WERI-Rb-1 (cell line): ENCODE measurements around the gene ATP8A2.
A peak's percentile ranks its signal among the peaks of the same experiment; 100 is the strongest.

ENCODE experiments used
- DNase-seq: peaks from one replicate; pipeline ENCODE4 v3.0.0-alpha.2; 2020
- H3K27ac ChIP-seq: fragments of 250-450 bp; sonication (Bioruptor Pico); 2 replicates; pipeline ENCODE4 v1.5.1; 2020; ENCODE audit warnings: mild to moderate bottlenecking, moderate library complexity
- H3K27me3 ChIP-seq: fragments of 250-450 bp; sonication (Bioruptor Pico); 2 replicates; pipeline ENCODE4 v1.5.1; 2021; ENCODE audit warnings: mild to moderate bottlenecking, low read depth, moderate library complexity; ENCODE audit not compliant: insufficient read depth, severe bottlenecking
- H3K36me3 ChIP-seq: fragments of 250-450 bp; sonication (Bioruptor Pico); 2 replicates; pipeline ENCODE4 v1.5.1; 2020; ENCODE audit warnings: mild to moderate bottlenecking, moderate library complexity
- H3K4me3 ChIP-seq: 2 replicates; pipeline ENCODE4 v1.5.1; 2011; ENCODE audit warnings: low read depth, mild to moderate bottlenecking, control low read depth, low read length
- H3K9me3 ChIP-seq: fragments of 250-450 bp; sonication (Bioruptor Pico); 2 replicates; pipeline ENCODE4 v1.5.1; 2021; ENCODE audit warnings: mild to moderate bottlenecking, moderate library complexity; ENCODE audit not compliant: severe bottlenecking
- TF ChIP-seq, protein P1 (sequence below): IDR thresholded peaks from 2 replicates; pipeline ENCODE4 v1.5.1; 2011; ENCODE audit warnings: low read depth, mild to moderate bottlenecking, control low read depth, inconsistent platforms, low read length

ATP8A2 gene

DNA sequence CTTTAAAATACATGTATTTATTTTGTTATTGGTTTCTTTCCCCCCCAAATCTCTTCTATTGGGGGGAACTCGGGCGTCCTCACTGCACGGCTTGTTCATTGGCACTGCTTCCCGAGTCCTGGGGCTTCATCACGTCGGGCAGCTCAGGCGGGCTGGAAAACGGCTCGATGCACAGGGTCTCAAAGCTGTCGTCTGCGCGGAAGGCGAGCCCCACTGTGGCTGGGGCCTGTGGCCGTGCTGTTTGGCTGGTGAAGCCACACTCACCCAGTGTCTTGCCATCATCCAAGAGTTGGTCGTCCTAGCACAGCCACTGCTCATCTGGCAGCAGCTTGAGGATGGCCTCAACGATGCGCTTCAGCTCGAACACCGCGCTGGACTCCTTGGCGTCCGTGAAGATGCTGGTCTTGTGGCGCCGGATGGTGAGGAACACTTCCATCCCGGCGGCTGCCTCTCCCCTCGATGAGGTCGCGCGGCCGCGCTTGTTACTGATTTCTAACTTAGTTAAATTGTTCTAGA, 6.0 kb upstream of the ATP8A2 start:
- H3K27me3 ChIP-seq = no peaks in the 10 kb centered on the region
- no peak for DNase-seq
- no peak overlapping the region for H3K4me3 ChIP-seq
- TF ChIP-seq, protein P1, sequence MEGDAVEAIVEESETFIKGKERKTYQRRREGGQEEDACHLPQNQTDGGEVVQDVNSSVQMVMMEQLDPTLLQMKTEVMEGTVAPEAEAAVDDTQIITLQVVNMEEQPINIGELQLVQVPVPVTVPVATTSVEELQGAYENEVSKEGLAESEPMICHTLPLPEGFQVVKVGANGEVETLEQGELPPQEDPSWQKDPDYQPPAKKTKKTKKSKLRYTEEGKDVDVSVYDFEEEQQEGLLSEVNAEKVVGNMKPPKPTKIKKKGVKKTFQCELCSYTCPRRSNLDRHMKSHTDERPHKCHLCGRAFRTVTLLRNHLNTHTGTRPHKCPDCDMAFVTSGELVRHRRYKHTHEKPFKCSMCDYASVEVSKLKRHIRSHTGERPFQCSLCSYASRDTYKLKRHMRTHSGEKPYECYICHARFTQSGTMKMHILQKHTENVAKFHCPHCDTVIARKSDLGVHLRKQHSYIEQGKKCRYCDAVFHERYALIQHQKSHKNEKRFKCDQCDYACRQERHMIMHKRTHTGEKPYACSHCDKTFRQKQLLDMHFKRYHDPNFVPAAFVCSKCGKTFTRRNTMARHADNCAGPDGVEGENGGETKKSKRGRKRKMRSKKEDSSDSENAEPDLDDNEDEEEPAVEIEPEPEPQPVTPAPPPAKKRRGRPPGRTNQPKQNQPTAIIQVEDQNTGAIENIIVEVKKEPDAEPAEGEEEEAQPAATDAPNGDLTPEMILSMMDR = no peak
- peaks cover 4% of the 10 kb centered on the region for H3K9me3 ChIP-seq
- no peaks in the 10 kb centered on the region for H3K36me3 ChIP-seq
- no peak overlapping the region for H3K27ac ChIP-seq

DNA sequence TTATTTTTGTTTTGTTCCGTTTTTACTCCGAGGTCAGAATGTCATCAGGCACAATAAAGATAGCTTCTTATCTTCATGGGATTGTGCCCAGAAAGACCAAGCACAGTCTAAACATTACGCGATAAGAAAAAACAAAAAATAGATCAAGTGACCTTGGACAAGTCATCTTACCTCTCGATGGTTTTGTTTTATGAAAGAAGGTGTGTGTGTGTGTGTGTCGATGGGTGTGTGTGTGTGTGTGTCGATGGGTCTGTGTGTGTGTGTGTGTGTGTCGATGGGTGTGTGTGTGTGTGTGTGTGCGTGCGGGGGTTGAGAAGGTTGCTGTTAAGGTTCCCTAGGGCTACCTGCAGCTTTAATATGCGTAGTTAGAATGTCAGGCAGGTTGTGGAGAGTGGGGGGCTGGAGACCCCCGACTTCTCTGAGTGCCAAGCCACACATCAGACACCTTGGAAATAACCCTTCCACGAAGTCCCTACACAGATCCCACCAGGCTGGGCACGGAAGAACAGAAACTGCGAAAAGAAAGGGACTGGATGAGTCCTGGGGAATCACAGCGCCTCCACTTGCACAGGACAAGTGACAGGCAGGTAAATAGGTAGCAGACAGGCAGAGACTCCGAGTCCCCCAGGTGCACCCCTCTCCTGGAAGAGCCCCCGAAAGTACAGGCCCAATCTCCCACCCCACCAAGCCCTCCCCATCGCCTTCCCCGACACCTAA, 458 bp upstream of the ATP8A2 start:
- peak; percentile 63 for DNase-seq
- H3K4me3 ChIP-seq = peak overlapping the region; percentile 58

DNA sequence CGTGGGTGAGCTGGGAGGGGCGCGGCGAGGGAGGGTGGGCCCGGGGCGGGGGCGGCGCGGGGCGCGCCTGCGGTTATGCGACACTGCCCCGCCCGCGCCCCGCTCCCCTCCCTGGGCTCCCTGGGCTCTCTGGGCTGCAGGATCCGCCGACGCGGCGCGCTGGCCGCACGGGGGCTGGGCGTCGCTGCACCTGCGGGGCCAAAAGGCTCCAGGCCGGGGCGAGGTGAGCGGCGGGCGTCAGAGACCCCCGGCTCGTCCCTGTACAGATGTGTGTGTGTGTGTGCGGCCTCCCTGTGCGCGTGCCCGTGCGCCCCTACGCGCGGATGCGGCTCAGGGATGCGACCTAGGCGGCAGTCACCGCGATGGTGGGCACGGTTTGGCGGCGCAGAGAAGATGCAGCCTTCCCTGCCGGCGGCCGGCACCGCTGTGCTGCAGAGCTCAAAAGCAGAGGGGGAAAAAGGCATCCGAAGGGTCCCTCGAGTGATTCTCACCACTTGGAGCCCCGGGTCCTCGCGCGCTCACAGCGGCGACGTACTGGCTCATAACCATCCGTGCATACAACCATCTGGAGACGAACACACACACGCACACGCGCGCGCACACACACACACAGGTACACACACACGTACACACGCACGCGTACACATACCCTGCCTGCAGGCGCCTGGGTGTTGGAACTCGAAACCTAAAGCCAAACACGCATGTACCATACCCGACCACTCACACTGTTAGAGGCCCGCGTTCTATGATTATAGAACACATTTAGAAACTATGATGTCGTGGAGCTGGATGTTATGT, 709 bp downstream of the ATP8A2 start:
- DNase-seq = peak; percentile 54
- peak overlapping the region; percentile 58 for H3K4me3 ChIP-seq
- TF ChIP-seq, protein P1 = 0 out of 2 replicates have a peak, but pooled peaks have one; percentile 11
- H3K9me3 ChIP-seq = no peaks in the 10 kb centered on the region
- no peaks in the 10 kb centered on the region for H3K36me3 ChIP-seq
- no peaks in the 10 kb centered on the region for H3K27me3 ChIP-seq
- H3K27ac ChIP-seq = no peak overlapping the region

More for the DNA sequence above, 458 bp upstream of the ATP8A2 start:
- Histone ChIP-seq H3K27me3 (no peaks in the 10 kb centered on the region), H3K9me3 (no peaks in the 10 kb centered on the region), H3K36me3 (no peaks in the 10 kb centered on the region), H3K27ac (no peak overlapping the region)
- TF ChIP-seq, protein P1 = peak; percentile 47; the same call in 1 of the 2 replicates

DNA sequence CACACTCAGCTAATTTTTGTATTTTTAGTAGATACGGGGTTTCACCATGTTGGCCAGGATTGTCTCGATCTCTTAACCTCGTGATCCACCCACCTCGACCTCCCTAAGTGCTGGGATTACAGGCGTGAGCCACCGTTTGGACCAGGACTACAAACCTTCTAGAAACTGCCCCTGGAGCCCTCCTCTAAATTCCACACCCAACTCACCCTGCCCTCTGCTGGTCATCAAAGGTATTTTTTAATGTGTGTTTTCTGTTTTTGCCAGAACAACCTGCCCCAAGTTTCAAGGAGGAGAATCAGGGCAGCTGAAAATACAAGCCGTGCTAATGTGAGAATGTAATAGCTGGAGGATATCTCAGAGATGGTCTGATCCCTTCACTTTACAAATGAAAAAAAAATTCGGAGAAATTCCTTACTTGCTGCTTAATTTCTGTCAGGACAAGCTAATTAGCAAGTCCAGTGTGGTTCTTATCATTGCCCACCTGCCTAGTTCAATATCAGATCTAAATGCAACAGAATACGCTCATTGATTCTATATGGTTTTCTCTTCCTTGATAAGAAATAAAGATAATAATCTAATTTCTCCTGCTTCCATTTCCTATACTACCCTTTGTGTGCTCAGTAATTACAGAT, 4.1 kb downstream of the ATP8A2 start:
- TF ChIP-seq, protein P1 = peak; percentile 81
- Histone ChIP-seq H3K27ac (no peak overlapping the region), H3K27me3 (no peaks in the 10 kb centered on the region), H3K9me3 (no peaks in the 10 kb centered on the region), H3K4me3 (no peak overlapping the region), H3K36me3 (no peaks in the 10 kb centered on the region)
- DNase-seq = peak; percentile 74

DNA sequence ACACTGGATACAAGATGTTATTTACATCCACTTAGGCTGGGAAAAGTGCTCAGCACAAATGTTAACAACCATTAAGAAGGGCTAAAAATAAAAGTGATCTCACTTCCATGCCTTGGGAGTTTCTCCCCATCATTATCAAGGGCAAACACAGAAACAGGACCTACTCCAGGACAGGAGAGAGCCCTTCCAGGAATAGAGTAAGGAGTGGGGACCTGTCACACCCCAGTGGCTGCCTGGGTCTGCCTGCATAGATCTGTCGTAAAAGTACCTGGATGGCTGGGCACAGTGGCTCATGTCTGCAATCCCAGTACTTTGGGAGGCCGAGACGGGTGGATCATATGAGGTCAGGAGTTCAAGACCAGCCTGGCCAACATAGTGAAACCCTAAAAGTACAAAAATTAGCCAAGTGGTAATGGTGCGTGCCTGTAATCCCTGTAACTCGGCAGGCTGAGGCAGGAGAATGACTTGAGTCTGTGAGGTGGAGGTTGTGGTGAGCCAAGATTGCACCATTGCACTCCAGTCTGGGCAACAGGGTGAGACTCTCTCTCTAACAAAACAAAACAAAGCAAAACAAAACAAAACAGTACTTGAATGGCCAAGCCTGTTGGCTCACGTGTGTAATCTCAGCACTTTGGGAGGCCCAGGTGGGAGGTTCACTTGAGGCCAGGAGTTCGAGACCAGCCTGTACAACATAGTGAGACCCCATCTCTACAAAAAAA, 5.6 kb downstream of the ATP8A2 start:
- Histone ChIP-seq H3K4me3 (no peak overlapping the region), H3K27me3 (no peaks in the 10 kb centered on the region), H3K36me3 (no peaks in the 10 kb centered on the region), H3K9me3 (no peaks in the 10 kb centered on the region), H3K27ac (no peak overlapping the region)
- DNase-seq = no peak
- TF ChIP-seq, protein P1 = no peak
